Smooth muscle cell (in vitro differentiated cells): Measurements from ENCODE around the gene EFHD1. TPM values are rescaled to one million over a fixed set of nuclear protein-coding genes. Genes with fewer than 3 reads are reported as not detected.
"Not testable (repeated sequence)": the region's sequence is repeated elsewhere in the genome, so short reads cannot be mapped to it uniquely, and the experiment has no call there.

Experiments
- DNase-seq: peaks from one replicate; lab custom pipeline; 2025; ENCODE audit not compliant: unreplicated experiment; lab: John Stamatoyannopoulos, UW
- H2AFZ ChIP-seq: fragments of 200-600 bp; sonication (generic); 2 replicates; pipeline ENCODE4 v1.6.0; 2016; ENCODE audit warnings: antibody characterized with exemption, low read depth, mild to moderate bottlenecking
- H3F3A ChIP-seq: fragments of 200-600 bp; sonication (generic); 2 replicates; pipeline ENCODE4 v1.6.0; 2017; ENCODE audit warnings: antibody characterized with exemption, low read depth
- H3K27ac ChIP-seq: fragments of 200-600 bp; sonication (generic); 2 replicates; pipeline ENCODE4 v1.5.1; 2016; ENCODE audit warnings: low read depth, mild to moderate bottlenecking
- H3K27me3 ChIP-seq: fragments of 200-600 bp; sonication (generic); 2 replicates; pipeline ENCODE4 v1.6.1; 2016; ENCODE audit warnings: low read depth, mild to moderate bottlenecking
- H3K36me3 ChIP-seq: fragments of 200-600 bp; sonication (generic); 2 replicates; pipeline ENCODE4 v1.5.1; 2016; ENCODE audit warnings: low read depth
- H3K4me1 ChIP-seq: fragments of 200-600 bp; sonication (generic); 2 replicates; pipeline ENCODE4 v1.5.1; 2016; ENCODE audit warnings: low read depth
- H3K4me2 ChIP-seq: fragments of 200-600 bp; sonication (generic); 2 replicates; pipeline ENCODE4 v1.6.0; 2016; ENCODE audit warnings: mild to moderate bottlenecking
- H3K4me3 ChIP-seq: fragments of 200-600 bp; sonication (generic); 2 replicates; pipeline ENCODE4 v1.5.1; 2016; ENCODE audit warnings: mild to moderate bottlenecking
- H3K79me2 ChIP-seq: fragments of 200-600 bp; sonication (generic); 2 replicates; pipeline ENCODE4 v1.6.0; 2016; ENCODE audit warnings: low read depth, mild to moderate bottlenecking
- H3K9ac ChIP-seq: fragments of 200-600 bp; sonication (generic); 2 replicates; pipeline ENCODE4 v1.6.0; 2016; ENCODE audit warnings: low read depth
- H3K9me3 ChIP-seq: fragments of 200-600 bp; sonication (generic); replicated peaks from 2 replicates; pipeline ENCODE4 v1.5.1; 2016; ENCODE audit warnings: low read depth
- H4K20me1 ChIP-seq: fragments of 200-600 bp; sonication (generic); 2 replicates; pipeline ENCODE4 v1.6.0; 2016; ENCODE audit warnings: low read depth
- WGBS: methylation state at CpG from one replicate; pipeline ENCODE4 v1.1.7; 2016; ENCODE audit warnings: low lambda C conversion rate; 5-methylcytosine and 5-hydroxymethylcytosine counted together
- polyA plus RNA-seq: library from polyadenylated mRNA; unstranded; fragments of >200 nt; fragmentation: Nextera tagmentation; extraction: Ambion mirVana; gene quantifications from 2 replicates; pipeline ENCODE4 v1.2.1, GENCODE V29; 2016
- total RNA-seq: library from RNA; depleted of rRNA; stranded (reverse); fragments of >200 nt; gene quantifications from 2 replicates; pipeline ENCODE4 v1.2.3, GENCODE V29; 2014
- TF ChIP-seq, protein P1 (sequence below): fragments of 200-600 bp; sonication (generic); IDR thresholded peaks from 2 replicates; pipeline ENCODE4 v1.5.1; 2017; ENCODE audit warnings: borderline replicate concordance, mild to moderate bottlenecking, antibody characterized with exemption; ENCODE audit not compliant: insufficient read depth, poor library complexity, severe bottlenecking

EFHD1 gene
- total and polyA plus RNA-seq, 2 experiments from 2014 or later: 6.4 to 19.2 TPM

DNA sequence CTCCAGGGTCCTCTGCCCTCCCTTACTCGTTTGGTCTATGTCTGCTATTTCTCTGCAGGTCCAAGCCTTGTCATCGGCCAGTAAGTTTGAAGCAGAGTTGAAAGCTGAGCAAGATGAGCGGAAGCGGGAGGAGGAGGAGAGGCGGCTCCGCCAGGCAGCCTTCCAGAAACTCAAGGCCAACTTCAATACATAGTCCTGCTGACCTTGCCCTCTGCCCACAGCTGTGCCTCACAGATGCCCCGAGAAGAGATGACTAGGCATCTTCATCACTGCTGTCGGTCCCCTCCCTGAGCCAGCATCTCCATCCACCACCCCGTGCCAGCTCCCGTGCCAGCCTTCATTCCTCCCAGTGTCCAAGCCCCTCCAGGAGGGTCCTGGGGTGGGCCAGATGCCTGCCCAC lies 48.1 kb downstream of the EFHD1 start:
- Histone ChIP-seq H3K36me3 (no peaks in the 10 kb centered on the region), H3K27me3 (no peaks in the 10 kb centered on the region), H3K4me2 (no peak overlapping the region), H3K79me2 (no peaks in the 10 kb centered on the region), H2AFZ (no peak overlapping the region), H3K4me1 (no peaks in the 10 kb centered on the region), H3K4me3 (no peak overlapping the region), H3K27ac (no peak overlapping the region), H3K9ac (no peak overlapping the region), H3K9me3 (no peaks in the 10 kb centered on the region), H3F3A (no peaks in the 10 kb centered on the region), H4K20me1 (no peaks in the 10 kb centered on the region)
- TF ChIP-seq, protein P1, sequence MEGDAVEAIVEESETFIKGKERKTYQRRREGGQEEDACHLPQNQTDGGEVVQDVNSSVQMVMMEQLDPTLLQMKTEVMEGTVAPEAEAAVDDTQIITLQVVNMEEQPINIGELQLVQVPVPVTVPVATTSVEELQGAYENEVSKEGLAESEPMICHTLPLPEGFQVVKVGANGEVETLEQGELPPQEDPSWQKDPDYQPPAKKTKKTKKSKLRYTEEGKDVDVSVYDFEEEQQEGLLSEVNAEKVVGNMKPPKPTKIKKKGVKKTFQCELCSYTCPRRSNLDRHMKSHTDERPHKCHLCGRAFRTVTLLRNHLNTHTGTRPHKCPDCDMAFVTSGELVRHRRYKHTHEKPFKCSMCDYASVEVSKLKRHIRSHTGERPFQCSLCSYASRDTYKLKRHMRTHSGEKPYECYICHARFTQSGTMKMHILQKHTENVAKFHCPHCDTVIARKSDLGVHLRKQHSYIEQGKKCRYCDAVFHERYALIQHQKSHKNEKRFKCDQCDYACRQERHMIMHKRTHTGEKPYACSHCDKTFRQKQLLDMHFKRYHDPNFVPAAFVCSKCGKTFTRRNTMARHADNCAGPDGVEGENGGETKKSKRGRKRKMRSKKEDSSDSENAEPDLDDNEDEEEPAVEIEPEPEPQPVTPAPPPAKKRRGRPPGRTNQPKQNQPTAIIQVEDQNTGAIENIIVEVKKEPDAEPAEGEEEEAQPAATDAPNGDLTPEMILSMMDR: no peak
- 95% methylated on average over 10 of the region's 10 CpGs for WGBS
- no peak for DNase-seq

DNA sequence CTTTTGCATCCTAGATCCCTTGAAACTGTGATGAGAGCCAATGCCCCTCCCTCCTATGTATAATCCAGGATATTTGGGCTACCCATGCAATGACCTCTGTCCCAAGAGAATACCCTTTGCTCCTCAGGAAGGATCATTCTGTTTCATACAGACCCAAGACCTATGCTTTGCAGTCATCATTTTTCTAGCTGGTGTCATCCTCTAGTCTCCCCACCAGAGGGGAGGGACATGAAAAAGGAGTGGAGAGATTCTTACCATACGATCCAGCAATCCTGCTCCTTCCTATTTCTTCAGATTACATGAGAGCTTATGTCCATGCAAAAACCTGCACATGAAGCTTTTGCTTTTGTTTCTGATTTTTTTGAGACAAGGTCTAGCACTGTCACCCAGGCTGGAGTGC lies 50.0 kb downstream of the EFHD1 start:
- Histone ChIP-seq H3K27me3 (no peaks in the 10 kb centered on the region), H3K9me3 (no peaks in the 10 kb centered on the region), H2AFZ (no peak overlapping the region), H3F3A (no peaks in the 10 kb centered on the region), H3K4me2 (no peak overlapping the region), H4K20me1 (no peaks in the 10 kb centered on the region), H3K27ac (no peak overlapping the region), H3K79me2 (no peaks in the 10 kb centered on the region), H3K4me3 (no peak overlapping the region), H3K36me3 (no peaks in the 10 kb centered on the region), H3K9ac (no peak overlapping the region), H3K4me1 (no peaks in the 10 kb centered on the region)
- TF ChIP-seq, protein P1: no peak
- no peak for DNase-seq
- 43% methylated on average over 1 of the region's 1 CpG for WGBS

DNA sequence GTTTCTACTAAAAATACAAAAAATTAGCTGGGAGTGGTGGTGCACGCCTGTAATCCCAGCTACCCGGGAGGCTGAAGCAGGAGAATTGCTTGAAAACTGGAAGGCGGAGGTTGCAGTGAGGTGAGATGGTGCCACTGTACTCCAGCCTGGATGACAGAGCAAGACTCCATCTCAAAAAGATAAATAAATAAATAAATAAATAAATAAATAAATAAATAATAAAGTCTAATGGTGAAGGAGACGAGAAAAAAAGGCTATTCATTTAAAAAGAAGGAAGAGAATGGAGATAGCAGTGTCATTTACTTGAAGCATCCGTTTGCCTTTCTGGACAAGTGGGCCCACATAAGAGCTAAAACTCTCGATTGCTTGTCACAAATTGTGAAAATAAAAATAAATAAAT lies 52.0 kb downstream of the EFHD1 start:
- 92% methylated on average over 6 of the region's 6 CpGs for WGBS
- H3K27ac ChIP-seq, H2AFZ ChIP-seq: not testable (repeated sequence)

DNA sequence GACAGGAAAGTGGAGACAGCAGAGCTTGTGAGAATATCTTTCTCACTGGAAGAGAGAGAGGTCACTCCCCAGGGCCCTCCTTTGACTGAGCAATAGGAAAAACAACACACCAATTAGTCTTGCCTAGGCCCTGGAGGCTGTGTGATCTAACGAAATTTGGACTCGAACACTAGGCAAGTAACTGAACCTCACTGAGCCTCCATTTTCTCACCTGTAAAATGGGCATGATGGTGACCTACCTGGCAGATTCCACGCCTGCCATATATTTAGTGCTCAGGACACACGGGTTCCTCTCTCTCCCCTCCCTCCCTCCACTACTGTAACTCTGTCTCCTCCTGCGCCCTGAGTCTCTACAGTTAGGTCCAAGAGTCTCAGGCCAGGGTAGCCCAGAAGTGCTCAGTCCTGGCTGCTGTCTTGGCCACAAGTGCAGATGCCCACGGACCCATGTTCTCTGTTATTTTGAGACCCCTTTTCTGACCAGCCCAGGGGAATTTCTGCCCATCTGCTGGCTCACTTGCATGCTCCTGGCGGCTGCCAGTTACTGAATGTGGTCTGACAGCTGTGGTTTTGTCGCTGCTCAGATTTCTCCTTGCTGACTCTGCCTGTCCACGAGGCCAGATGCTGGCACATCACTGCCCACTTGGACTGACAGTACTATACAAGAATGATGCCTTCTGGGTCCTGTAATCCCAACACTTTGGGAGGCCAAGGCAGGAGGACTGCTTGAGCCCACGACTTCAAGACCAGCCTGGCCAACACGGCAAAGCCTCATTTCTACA lies 54.2 kb downstream of the EFHD1 start:
- H3K27ac ChIP-seq: no peak overlapping the region
- H3K9ac ChIP-seq: no peak overlapping the region
- TF ChIP-seq, protein P1: no peak
- no peaks in the 10 kb centered on the region for H3K27me3 ChIP-seq
- H3K4me1 ChIP-seq: no peaks in the 10 kb centered on the region
- H3K4me2 ChIP-seq: no peak overlapping the region
- no peaks in the 10 kb centered on the region for H3K9me3 ChIP-seq
- no peak for DNase-seq
- no peaks in the 10 kb centered on the region for H3K79me2 ChIP-seq
- H4K20me1 ChIP-seq: no peaks in the 10 kb centered on the region
- H3F3A ChIP-seq: no peaks in the 10 kb centered on the region
- H2AFZ ChIP-seq: no peak overlapping the region
- H3K4me3 ChIP-seq: no peak overlapping the region
- no peaks in the 10 kb centered on the region for H3K36me3 ChIP-seq
- 90% methylated on average over 11 of the region's 11 CpGs for WGBS

More for the DNA sequence above, 52.0 kb downstream of the EFHD1 start:
- not testable (repeated sequence) for H3K9me3 ChIP-seq, H3F3A ChIP-seq, H3K4me3 ChIP-seq, H3K4me1 ChIP-seq, H3K36me3 ChIP-seq, H3K79me2 ChIP-seq, DNase-seq, H3K27me3 ChIP-seq, H3K9ac ChIP-seq, H3K4me2 ChIP-seq, H4K20me1 ChIP-seq
